ACC112 (cell line): Measurements from ENCODE around the gene POLR2L.

Source experiments
- H2AFZ ChIP-seq: fragments of 200-600 bp; sonication (generic); one replicate; pipeline ENCODE4 v1.6.0; 2017; ENCODE audit warnings: antibody characterized with exemption, low read length; ENCODE audit not compliant: unreplicated experiment
- H3K27ac ChIP-seq: fragments of 200-600 bp; sonication (generic); 2 replicates; pipeline ENCODE4 v1.5.1; 2014; ENCODE audit warnings: low read depth, mild to moderate bottlenecking, antibody characterized with exemption, low read length, moderate library complexity
- H3K27me3 ChIP-seq: fragments of 200-600 bp; sonication (generic); 2 replicates; pipeline ENCODE4 v1.6.1; 2014; ENCODE audit warnings: mild to moderate bottlenecking, antibody characterized with exemption, low read length, moderate library complexity, mixed read lengths; ENCODE audit not compliant: insufficient read depth
- H3K36me3 ChIP-seq: fragments of 200-600 bp; sonication (generic); 2 replicates; pipeline ENCODE4 v1.6.1; 2016; ENCODE audit warnings: mild to moderate bottlenecking, antibody characterized with exemption, low read length, moderate library complexity, mixed read lengths; ENCODE audit not compliant: insufficient read depth
- H3K4me1 ChIP-seq: fragments of 200-600 bp; sonication (generic); one replicate; pipeline ENCODE4 v1.6.1; 2016; ENCODE audit warnings: low read length, mixed read lengths; ENCODE audit not compliant: insufficient read depth, unreplicated experiment, control insufficient read depth
- H3K4me3 ChIP-seq: fragments of 200-600 bp; sonication (generic); 2 replicates; pipeline ENCODE4 v1.5.1; 2014; ENCODE audit warnings: mild to moderate bottlenecking, low read depth, low read length
- H3K79me2 ChIP-seq: fragments of 200-600 bp; sonication (generic); one replicate; pipeline ENCODE4 v1.6.0; 2016; ENCODE audit warnings: low read length; ENCODE audit not compliant: control insufficient read depth, unreplicated experiment, insufficient read depth

POLR2L gene

GRCh38 chr11:797296-798092, 44.8 kb downstream of the POLR2L start:
- Histone ChIP-seq H3K27me3 (no peaks in the 10 kb centered on the region), H3K4me1 (peaks cover 8% of the 10 kb centered on the region), H3K4me3 (peak overlapping the region; percentile 86), H2AFZ (peak overlapping the region; percentile 32), H3K27ac (peak overlapping the region; percentile 67), H3K79me2 (peaks cover 6% of the 10 kb centered on the region), H3K36me3 (no peaks in the 10 kb centered on the region)

DNA sequence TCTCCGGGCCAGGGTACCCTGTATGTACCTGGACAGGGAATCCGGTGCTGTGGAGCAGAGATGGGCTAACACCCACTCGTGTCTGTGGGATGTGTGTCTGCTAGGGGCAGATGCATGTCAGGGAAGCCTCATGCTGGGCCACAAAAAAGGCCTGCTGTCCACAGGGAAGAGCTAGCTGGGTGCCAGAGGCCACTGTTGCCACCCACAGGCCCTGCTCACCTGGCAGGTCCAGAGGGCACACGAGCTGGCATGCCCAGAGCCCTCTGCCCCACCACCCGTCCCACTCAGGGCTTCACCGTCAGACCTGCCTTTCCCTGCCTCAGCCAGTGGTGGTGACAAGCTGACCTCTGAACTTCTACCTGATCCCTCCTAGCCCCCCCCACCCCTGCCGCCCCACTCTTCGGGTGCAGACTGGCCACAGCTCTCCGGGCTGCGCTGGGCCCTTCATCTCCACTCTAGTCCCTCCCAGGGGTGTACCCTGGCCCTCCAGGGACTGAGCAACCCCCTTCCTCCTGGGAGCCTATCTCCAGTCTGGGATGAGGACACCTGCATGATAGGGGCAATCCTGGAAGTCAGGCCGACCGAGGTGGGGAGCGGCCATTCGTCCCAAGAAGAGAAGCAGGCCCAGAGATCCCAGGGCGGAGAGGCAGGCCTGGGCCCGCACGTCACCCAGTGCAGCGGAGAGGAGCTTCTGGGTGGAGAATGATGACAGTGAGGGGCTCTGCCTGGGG, 45.6 kb downstream of the POLR2L start:
- Histone ChIP-seq H3K4me1 (peaks cover 8% of the 10 kb centered on the region), H3K27me3 (no peaks in the 10 kb centered on the region), H3K27ac (peak overlapping the region; percentile 67), H3K4me3 (peak overlapping the region; percentile 86), H2AFZ (no peak overlapping the region), H3K79me2 (peaks cover 6% of the 10 kb centered on the region), H3K36me3 (no peaks in the 10 kb centered on the region)

GRCh38 chr11:795634-796564, 46.4 kb downstream of the POLR2L start:
- peak overlapping the region; percentile 86 for H3K4me3 ChIP-seq
- H3K79me2 ChIP-seq = peaks cover 6% of the 10 kb centered on the region
- H3K4me1 ChIP-seq = peaks cover 8% of the 10 kb centered on the region
- no peaks in the 10 kb centered on the region for H3K36me3 ChIP-seq
- peak overlapping the region; percentile 67 for H3K27ac ChIP-seq
- H3K27me3 ChIP-seq = no peaks in the 10 kb centered on the region
- no peak overlapping the region for H2AFZ ChIP-seq

- H3K79me2 ChIP-seq = peaks cover 6% of the 10 kb centered on the region
- no peak overlapping the region for H2AFZ ChIP-seq
- H3K4me3 ChIP-seq = peak overlapping the region; percentile 86
- H3K27me3 ChIP-seq = no peaks in the 10 kb centered on the region
- H3K27ac ChIP-seq = no peak overlapping the region
- no peaks in the 10 kb centered on the region for H3K36me3 ChIP-seq
- H3K4me1 ChIP-seq = peaks cover 8% of the 10 kb centered on the region
These were observed 47.3 kb downstream of the POLR2L start for GRCh38 chr11:794766-795633.

GRCh38 chr11:794013-794765, 48.1 kb downstream of the POLR2L start:
- Histone ChIP-seq H3K4me3 (no peak overlapping the region), H3K36me3 (no peaks in the 10 kb centered on the region), H3K4me1 (peaks cover 8% of the 10 kb centered on the region), H2AFZ (no peak overlapping the region), H3K27me3 (no peaks in the 10 kb centered on the region), H3K79me2 (peaks cover 6% of the 10 kb centered on the region), H3K27ac (no peak overlapping the region)

DNA sequence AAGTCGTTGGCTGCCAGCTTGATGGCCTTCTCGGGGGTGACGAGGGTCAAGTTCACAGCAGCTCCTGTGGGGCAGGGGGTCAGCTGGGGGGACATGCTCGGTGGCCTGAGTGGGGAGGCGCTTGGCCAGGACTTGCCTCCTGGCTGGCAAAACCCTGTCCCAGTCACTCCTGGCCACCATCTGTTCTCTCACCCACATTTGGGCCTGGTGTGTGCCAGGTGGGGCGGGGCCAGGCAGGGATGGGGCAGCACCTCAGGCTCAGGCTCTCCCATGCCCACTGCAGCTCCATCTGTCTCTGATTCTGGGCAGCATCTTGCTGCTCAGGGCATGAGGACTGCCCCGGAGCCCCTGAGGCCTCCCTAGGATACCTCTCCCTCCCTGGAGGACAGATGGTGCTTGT, 48.8 kb downstream of the POLR2L start:
- Histone ChIP-seq H3K4me1 (peaks cover 8% of the 10 kb centered on the region), H3K27ac (no peak overlapping the region), H3K27me3 (no peaks in the 10 kb centered on the region), H2AFZ (no peak overlapping the region), H3K36me3 (no peaks in the 10 kb centered on the region), H3K4me3 (no peak overlapping the region), H3K79me2 (peaks cover 6% of the 10 kb centered on the region)

- Histone ChIP-seq H2AFZ (no peak overlapping the region), H3K36me3 (no peaks in the 10 kb centered on the region), H3K4me1 (peaks cover 8% of the 10 kb centered on the region), H3K79me2 (peaks cover 6% of the 10 kb centered on the region), H3K27me3 (no peaks in the 10 kb centered on the region), H3K27ac (no peak overlapping the region), H3K4me3 (no peak overlapping the region)
These were observed 49.5 kb downstream of the POLR2L start for GRCh38 chr11:792873-793272.

DNA sequence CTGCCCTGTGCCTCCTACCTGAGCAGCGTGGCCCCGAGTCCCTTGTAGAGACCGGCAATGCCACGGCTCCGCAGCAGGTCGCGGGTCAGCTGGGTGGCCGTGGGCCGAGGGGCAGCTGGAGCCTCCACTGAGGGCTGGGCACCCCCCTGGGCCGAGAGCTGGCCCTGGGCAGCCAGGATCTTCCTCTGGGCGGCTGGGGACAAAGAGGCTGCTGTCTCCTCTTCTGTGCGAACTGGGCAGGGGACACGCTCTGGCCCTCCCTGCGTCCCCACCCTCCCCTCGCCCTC, 49.9 kb downstream of the POLR2L start:
- no peak overlapping the region for H2AFZ ChIP-seq
- H3K27ac ChIP-seq = no peak overlapping the region
- H3K79me2 ChIP-seq = peaks cover 6% of the 10 kb centered on the region
- H3K27me3 ChIP-seq = no peaks in the 10 kb centered on the region
- H3K4me3 ChIP-seq = no peak overlapping the region
- H3K36me3 ChIP-seq = no peaks in the 10 kb centered on the region
- peaks cover 8% of the 10 kb centered on the region for H3K4me1 ChIP-seq

GRCh38 chr11:791658-792534, 50.4 kb downstream of the POLR2L start:
- Histone ChIP-seq H2AFZ (no peak overlapping the region), H3K4me1 (peaks cover 6% of the 10 kb centered on the region)

More at GRCh38 chr11:791658-792534, 50.4 kb downstream of the POLR2L start:
- Histone ChIP-seq H3K79me2 (peaks cover 6% of the 10 kb centered on the region), H3K36me3 (no peaks in the 10 kb centered on the region), H3K27me3 (no peaks in the 10 kb centered on the region), H3K4me3 (no peak overlapping the region), H3K27ac (no peak overlapping the region)
